Measurements from ENCODE around the gene GPS1.

Gene GPS1

DNA sequence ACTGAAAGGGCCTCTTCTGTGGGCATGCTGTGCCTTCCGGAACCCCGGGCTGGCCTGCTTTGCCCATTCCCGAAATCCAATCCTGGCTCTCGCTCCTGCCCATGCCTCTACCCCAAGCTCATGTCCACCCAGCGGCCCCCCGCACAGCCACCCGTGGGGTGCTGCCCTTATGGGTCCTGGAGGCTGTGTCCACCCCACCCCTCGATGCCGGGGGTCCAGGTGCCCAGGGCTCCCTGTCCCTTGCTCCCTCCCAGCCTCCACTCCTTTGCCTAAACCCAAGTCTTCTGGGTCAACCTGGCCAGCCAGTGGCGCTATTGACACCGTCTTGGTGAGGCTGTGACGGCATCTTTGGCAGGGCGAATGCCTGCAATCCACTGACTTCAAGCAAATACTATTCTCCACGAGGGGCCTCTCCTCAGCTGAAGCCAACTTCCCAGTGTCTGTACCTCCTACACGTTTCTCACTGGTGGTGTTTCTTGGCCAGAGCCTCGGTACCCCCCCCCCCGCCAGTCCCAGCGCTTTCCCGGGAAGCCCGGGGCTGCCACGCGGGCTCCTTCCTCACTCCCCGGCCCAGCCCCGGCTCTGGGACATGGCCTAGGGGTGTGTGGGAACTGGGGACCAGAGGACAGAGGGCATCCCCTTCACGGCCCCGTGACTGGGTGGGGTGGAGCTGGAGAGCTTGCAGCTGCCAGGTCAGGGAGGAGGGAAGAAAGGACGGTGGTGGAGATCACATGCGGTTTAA is 26.1 kb downstream of the GPS1 start:
- no peak overlapping the region for H3K4me3 ChIP-seq (ENCODE audit: low read length)
- H3K27me3 ChIP-seq (ENCODE audit: insufficient read depth, low read length): peaks cover 5% of the 10 kb centered on the region; the same call in 1 of the 2 replicates
- no peaks in the 10 kb centered on the region for H3K9me3 ChIP-seq (ENCODE audit: insufficient read depth, low read depth, low read length)
- peaks cover 45% of the 10 kb centered on the region for H3K36me3 ChIP-seq (ENCODE audit: insufficient read depth, low read depth, low read length)
- H3K4me1 ChIP-seq (ENCODE audit: insufficient read depth, low read length): no peaks in the 10 kb centered on the region
- H3K9ac ChIP-seq (ENCODE audit: low read depth, low read length): no peak overlapping the region
- no peak overlapping the region for H3K27ac ChIP-seq (ENCODE audit: low read length)

DNA sequence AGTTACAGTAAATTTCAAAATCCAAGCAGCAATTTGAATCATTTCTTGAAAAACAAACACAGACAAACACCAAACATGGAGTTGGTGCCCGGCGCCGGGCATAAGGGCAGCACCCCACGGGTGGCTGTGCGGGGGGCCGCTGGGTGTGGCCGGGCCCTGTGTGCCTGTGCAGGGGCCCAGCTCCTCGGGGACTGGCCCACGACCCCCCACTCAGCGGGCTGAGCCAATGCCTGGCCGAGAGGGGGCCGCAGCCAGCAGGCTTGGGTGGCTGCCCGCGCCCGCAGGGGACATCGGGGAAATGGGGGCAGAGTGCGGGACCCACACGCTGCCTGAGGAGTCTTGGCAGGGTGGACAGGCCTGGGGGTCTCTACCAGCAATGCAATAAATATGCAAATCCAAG is 26.7 kb downstream of the GPS1 start:
- Histone ChIP-seq H3K36me3 (ENCODE audit: insufficient read depth, low read depth, low read length) (peaks cover 52% of the 10 kb centered on the region), H3K9me3 (ENCODE audit: insufficient read depth, low read depth, low read length) (no peaks in the 10 kb centered on the region), H3K27me3 (ENCODE audit: insufficient read depth, low read length) (peaks cover 3% of the 10 kb centered on the region; the same call in 1 of the 2 replicates), H3K4me3 (ENCODE audit: low read length) (no peak overlapping the region), H3K27ac (ENCODE audit: low read length) (no peak overlapping the region), H3K9ac (ENCODE audit: low read depth, low read length) (no peak overlapping the region), H3K4me1 (ENCODE audit: insufficient read depth, low read length) (no peaks in the 10 kb centered on the region)

DNA sequence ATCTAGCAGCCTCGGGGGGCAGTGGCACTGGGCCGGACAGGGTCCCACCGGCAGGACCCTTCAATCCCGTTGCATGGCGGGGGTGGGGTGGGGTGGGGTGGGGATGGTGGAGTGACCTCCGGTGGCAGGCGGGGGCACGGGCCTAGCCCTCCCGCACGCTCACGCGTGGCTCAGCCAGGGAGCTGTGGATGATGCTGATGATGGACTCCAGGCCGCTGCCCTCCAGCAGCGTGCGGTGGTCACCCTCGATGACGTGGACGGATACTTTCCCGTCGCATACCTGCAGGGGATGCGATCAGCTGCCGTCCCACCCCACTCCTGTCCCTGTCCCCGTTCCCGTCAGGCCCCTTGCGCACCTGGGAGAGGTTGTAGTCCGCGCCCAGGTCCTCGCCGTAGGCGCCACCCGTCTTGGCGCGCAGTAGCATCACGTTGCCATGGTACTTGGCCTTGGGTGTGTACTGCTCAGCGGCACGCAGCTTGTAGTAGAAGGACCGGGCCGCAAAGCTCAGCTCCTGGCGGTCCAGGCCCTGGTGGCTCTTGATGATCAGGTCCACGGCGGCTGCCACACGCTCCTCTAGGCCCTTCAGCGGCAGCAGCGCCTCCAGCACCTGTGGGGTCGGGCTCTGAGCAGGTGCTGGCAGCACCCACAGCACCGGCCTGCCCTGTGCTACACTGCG is 27.4 kb downstream of the GPS1 start:
- H3K36me3 ChIP-seq (ENCODE audit: insufficient read depth, low read depth, low read length): peaks cover 59% of the 10 kb centered on the region
- no peaks in the 10 kb centered on the region for H3K4me1 ChIP-seq (ENCODE audit: insufficient read depth, low read length)
- no peaks in the 10 kb centered on the region for H3K9me3 ChIP-seq (ENCODE audit: insufficient read depth, low read depth, low read length)
- no peak overlapping the region for H3K27ac ChIP-seq (ENCODE audit: low read length)
- no peak overlapping the region for H3K4me3 ChIP-seq (ENCODE audit: low read length)
- no peaks in the 10 kb centered on the region; the same call in 1 of the 2 replicates for H3K27me3 ChIP-seq (ENCODE audit: insufficient read depth, low read length)
- H3K9ac ChIP-seq (ENCODE audit: low read depth, low read length): no peak overlapping the region

DNA sequence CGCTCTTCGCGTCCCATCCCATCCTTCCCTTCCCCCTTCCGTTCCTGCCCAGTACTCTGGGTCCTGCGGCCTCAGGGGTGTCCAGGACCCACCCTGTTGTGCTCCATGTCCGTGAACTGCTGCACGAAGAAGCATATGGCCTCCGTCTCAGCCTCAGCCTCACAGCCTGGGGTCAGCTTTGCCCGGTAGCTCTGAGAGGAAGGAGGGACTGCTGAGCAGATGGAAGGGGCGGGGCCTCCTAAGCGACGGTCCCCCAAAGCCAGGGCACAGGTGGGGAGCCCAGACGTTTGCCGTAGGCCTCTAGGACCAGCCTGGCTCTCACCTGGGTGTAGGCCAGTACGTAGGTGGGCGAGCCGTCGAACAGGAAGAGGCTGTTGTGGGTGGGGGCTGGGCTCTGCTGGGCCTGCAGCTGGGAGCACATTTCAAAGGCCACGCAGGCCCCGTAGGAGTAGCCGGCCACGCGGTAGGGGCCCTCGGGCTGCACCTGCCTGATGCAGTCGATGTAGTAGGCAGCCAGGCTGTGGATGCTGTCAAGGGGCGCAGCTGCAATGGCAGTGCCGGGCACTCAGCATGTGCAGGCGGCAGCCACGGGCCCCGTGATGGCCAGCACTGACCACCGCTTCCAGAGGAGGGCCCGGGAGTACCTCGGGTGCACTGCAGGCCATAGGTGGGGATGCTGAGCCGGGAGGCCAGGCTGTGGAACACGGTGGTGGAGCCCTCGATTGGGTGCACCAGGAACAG is 28.5 kb downstream of the GPS1 start:
- no peaks in the 10 kb centered on the region for H3K4me1 ChIP-seq (ENCODE audit: insufficient read depth, low read length)
- no peaks in the 10 kb centered on the region for H3K9me3 ChIP-seq (ENCODE audit: insufficient read depth, low read depth, low read length)
- H3K4me3 ChIP-seq (ENCODE audit: low read length): no peak overlapping the region
- H3K27me3 ChIP-seq (ENCODE audit: insufficient read depth, low read length): no peaks in the 10 kb centered on the region
- no peak overlapping the region for H3K27ac ChIP-seq (ENCODE audit: low read length)
- peaks cover 69% of the 10 kb centered on the region for H3K36me3 ChIP-seq (ENCODE audit: insufficient read depth, low read depth, low read length)
- H3K9ac ChIP-seq (ENCODE audit: low read depth, low read length): no peak overlapping the region

- no peak overlapping the region for H3K9ac ChIP-seq (ENCODE audit: low read depth, low read length)
- H3K36me3 ChIP-seq (ENCODE audit: insufficient read depth, low read depth, low read length): peaks cover 76% of the 10 kb centered on the region
- H3K4me1 ChIP-seq (ENCODE audit: insufficient read depth, low read length): no peaks in the 10 kb centered on the region
- H3K27ac ChIP-seq (ENCODE audit: low read length): no peak overlapping the region
- no peaks in the 10 kb centered on the region for H3K9me3 ChIP-seq (ENCODE audit: insufficient read depth, low read depth, low read length)
- no peaks in the 10 kb centered on the region for H3K27me3 ChIP-seq (ENCODE audit: insufficient read depth, low read length)
- no peak overlapping the region for H3K4me3 ChIP-seq (ENCODE audit: low read length)
Observed at GRCh38 chr17:82080789-82081464, 29.2 kb downstream of the GPS1 start.

- Histone ChIP-seq H3K27ac (ENCODE audit: low read length) (no peak overlapping the region), H3K9ac (ENCODE audit: low read depth, low read length) (no peak overlapping the region), H3K4me1 (ENCODE audit: insufficient read depth, low read length) (no peaks in the 10 kb centered on the region), H3K36me3 (ENCODE audit: insufficient read depth, low read depth, low read length) (peaks cover 83% of the 10 kb centered on the region), H3K9me3 (ENCODE audit: insufficient read depth, low read depth, low read length) (no peaks in the 10 kb centered on the region), H3K4me3 (ENCODE audit: low read length) (no peak overlapping the region), H3K27me3 (ENCODE audit: insufficient read depth, low read length) (no peaks in the 10 kb centered on the region)
Observed at GRCh38 chr17:82081546-82081945, 29.8 kb downstream of the GPS1 start.

DNA sequence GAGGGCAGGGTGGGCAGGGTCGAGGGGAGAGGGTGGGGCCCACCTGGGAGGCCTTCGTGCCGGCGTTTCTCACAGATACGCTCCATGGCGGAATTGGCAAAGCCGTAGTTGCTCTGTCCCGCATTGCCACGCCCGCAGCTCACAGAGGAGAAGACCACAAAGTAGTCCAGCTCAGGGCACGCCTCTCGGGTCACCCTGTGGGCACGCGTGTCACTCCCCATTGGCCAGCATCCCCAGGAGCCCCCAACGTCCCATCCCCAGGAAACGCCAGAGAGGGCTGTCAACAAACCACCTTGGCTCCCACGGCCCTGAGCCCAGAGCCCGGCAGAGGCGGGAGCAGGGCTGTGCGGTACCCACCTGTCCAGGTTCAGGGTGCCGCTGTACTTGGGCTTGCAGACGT is 30.3 kb downstream of the GPS1 start:
- H3K27ac ChIP-seq (ENCODE audit: low read length): no peak overlapping the region
- no peaks in the 10 kb centered on the region for H3K27me3 ChIP-seq (ENCODE audit: insufficient read depth, low read length)
- peaks cover 87% of the 10 kb centered on the region for H3K36me3 ChIP-seq (ENCODE audit: insufficient read depth, low read depth, low read length)

GRCh38 chr17:82082456-82082855 is 30.8 kb downstream of the GPS1 start:
- Histone ChIP-seq H3K36me3 (ENCODE audit: insufficient read depth, low read depth, low read length) (peaks cover 92% of the 10 kb centered on the region), H3K4me1 (ENCODE audit: insufficient read depth, low read length) (no peaks in the 10 kb centered on the region), H3K9ac (ENCODE audit: low read depth, low read length) (no peak overlapping the region), H3K27me3 (ENCODE audit: insufficient read depth, low read length) (no peaks in the 10 kb centered on the region), H3K4me3 (ENCODE audit: low read length) (no peak overlapping the region), H3K9me3 (ENCODE audit: insufficient read depth, low read depth, low read length) (no peaks in the 10 kb centered on the region), H3K27ac (ENCODE audit: low read length) (no peak overlapping the region)

More for the DNA sequence above, 30.3 kb downstream of the GPS1 start:
- H3K9me3 ChIP-seq (ENCODE audit: insufficient read depth, low read depth, low read length): no peaks in the 10 kb centered on the region
- no peak overlapping the region for H3K4me3 ChIP-seq (ENCODE audit: low read length)
- H3K4me1 ChIP-seq (ENCODE audit: insufficient read depth, low read length): no peaks in the 10 kb centered on the region
- no peak overlapping the region for H3K9ac ChIP-seq (ENCODE audit: low read depth, low read length)

- Histone ChIP-seq H3K9me3 (ENCODE audit: insufficient read depth, low read depth, low read length) (no peaks in the 10 kb centered on the region), H3K27me3 (ENCODE audit: insufficient read depth, low read length) (no peaks in the 10 kb centered on the region)
Observed at GRCh38 chr17:82083009-82083408, 31.3 kb downstream of the GPS1 start.

GRCh38 chr17:82083533-82084359 is 32.0 kb downstream of the GPS1 start:
- Histone ChIP-seq H3K27ac (ENCODE audit: low read length) (no peak overlapping the region), H3K4me1 (ENCODE audit: insufficient read depth, low read length) (no peaks in the 10 kb centered on the region), H3K27me3 (ENCODE audit: insufficient read depth, low read length) (no peaks in the 10 kb centered on the region), H3K9ac (ENCODE audit: low read depth, low read length) (no peak overlapping the region), H3K36me3 (ENCODE audit: insufficient read depth, low read depth, low read length) (peaks cover 96% of the 10 kb centered on the region), H3K9me3 (ENCODE audit: insufficient read depth, low read depth, low read length) (no peaks in the 10 kb centered on the region), H3K4me3 (ENCODE audit: low read length) (no peak overlapping the region)

More at GRCh38 chr17:82083009-82083408, 31.3 kb downstream of the GPS1 start:
- H3K9ac ChIP-seq (ENCODE audit: low read depth, low read length): no peak overlapping the region
- peaks cover 93% of the 10 kb centered on the region for H3K36me3 ChIP-seq (ENCODE audit: insufficient read depth, low read depth, low read length)
- H3K4me1 ChIP-seq (ENCODE audit: insufficient read depth, low read length): no peaks in the 10 kb centered on the region
- H3K27ac ChIP-seq (ENCODE audit: low read length): no peak overlapping the region
- H3K4me3 ChIP-seq (ENCODE audit: low read length): no peak overlapping the region

Data from iPS-20b (cell line).